GM12875 (cell line): ENCODE measurements around the gene KCNH1.

ENCODE experiments used
- H3K4me3 ChIP-seq: one replicate; pipeline ENCODE4 v1.5.1; 2011; ENCODE audit warnings: low read depth, low read length, control low read depth
- TF ChIP-seq, protein P1 (sequence below): IDR thresholded peaks from 2 replicates; pipeline ENCODE4 v1.5.1; 2011; ENCODE audit warnings: low read depth, mild to moderate bottlenecking, control low read depth, inconsistent platforms, low read length, moderate library complexity, borderline replicate concordance; ENCODE audit not compliant: insufficient read depth

Gene KCNH1

GRCh38 chr1:211127166-211127565, 6.8 kb downstream of the KCNH1 start:
- H3K4me3 ChIP-seq, result no peak overlapping the region
- TF ChIP-seq, protein P1, sequence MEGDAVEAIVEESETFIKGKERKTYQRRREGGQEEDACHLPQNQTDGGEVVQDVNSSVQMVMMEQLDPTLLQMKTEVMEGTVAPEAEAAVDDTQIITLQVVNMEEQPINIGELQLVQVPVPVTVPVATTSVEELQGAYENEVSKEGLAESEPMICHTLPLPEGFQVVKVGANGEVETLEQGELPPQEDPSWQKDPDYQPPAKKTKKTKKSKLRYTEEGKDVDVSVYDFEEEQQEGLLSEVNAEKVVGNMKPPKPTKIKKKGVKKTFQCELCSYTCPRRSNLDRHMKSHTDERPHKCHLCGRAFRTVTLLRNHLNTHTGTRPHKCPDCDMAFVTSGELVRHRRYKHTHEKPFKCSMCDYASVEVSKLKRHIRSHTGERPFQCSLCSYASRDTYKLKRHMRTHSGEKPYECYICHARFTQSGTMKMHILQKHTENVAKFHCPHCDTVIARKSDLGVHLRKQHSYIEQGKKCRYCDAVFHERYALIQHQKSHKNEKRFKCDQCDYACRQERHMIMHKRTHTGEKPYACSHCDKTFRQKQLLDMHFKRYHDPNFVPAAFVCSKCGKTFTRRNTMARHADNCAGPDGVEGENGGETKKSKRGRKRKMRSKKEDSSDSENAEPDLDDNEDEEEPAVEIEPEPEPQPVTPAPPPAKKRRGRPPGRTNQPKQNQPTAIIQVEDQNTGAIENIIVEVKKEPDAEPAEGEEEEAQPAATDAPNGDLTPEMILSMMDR, result no peak

- TF ChIP-seq, protein P1, result no peak
These were observed 7.3 kb downstream of the KCNH1 start for GRCh38 chr1:211126622-211127021.

DNA sequence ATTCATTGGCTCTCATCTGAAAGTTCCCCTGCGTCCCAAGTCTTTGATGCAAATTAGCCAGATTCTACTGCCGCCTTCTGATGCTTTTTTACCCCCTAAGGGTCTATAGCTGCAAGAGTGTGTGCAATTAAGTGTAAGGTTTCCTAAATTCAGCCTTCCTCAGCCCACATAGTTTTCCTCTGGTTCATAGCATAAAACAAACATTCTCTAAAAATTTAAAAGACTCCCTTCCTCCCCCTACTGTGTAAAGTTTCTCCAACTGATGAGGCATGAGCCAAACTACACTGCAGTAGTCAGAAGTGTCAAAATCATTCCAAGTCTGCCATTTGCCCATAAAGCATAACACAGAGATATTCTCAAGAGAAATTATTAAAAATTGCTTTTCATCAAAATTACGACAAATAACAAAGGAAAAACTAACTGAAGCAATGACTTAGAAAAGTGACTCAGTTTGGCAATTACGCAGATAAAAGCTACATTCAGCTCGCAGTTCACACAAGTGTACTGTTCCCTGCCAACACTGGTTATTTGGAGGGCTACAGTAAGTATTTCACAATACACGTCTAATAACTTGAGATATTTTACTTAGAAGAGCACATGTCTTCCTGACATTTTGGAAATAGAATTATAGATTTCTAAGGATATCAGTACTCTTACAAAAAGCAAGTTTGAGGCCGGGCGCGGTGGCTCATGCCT, 15.4 kb downstream of the KCNH1 start:
- TF ChIP-seq, protein P1, result no peak
- no peak overlapping the region for H3K4me3 ChIP-seq

More at GRCh38 chr1:211126622-211127021, 7.3 kb downstream of the KCNH1 start:
- H3K4me3 ChIP-seq, result no peak overlapping the region

DNA sequence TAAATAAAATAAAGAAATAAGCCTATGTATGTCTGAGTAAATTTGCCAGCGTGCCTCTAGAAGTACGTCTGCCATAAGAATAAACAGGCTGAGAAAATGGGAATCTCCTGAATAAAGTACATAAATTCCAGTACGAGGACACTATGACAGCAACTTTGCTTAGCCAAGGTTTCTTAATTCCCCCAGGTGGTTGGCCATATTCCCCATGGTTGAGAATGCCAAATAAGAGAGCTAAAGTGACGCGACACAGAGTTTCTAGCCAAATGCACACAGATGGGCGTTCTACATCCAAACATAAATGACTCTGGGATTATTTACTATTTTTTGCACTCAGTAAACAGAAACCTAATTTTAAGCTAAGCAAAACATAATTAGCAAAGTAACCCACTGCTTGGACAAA, 19.5 kb downstream of the KCNH1 start:
- H3K4me3 ChIP-seq, result no peak overlapping the region
- TF ChIP-seq, protein P1, result no peak

DNA sequence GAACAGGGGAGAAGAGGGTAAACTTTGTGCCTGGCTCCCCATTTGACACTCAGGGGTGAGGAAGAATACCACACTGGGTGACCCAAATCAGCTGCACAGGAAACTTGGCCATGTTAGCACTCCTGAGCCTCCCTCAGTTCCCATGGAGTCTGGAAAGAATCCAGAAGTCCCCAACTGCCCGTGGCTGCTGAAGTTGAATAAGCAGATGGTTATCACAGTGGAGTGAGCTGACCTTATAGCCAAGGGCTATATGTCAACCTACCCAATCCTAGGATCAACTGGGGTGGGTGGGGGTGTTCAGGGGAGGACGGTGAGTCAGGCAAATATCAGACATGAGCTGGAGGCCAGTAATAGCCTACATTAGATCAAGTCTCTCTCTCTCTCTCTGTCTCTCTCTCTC, 20.4 kb downstream of the KCNH1 start:
- TF ChIP-seq, protein P1, result no peak
- H3K4me3 ChIP-seq, result no peak overlapping the region

GRCh38 chr1:211111351-211111750, 22.6 kb downstream of the KCNH1 start:
- no peak overlapping the region for H3K4me3 ChIP-seq
- TF ChIP-seq, protein P1, result no peak

- H3K4me3 ChIP-seq, result no peak overlapping the region
- TF ChIP-seq, protein P1, result no peak
These were observed 32.5 kb downstream of the KCNH1 start for GRCh38 chr1:211101481-211101880.
